Ectodermal cell (in vitro differentiated cells): ENCODE data around the gene S100A5.

ENCODE experiments used
- H3K27ac ChIP-seq: 2 replicates; pipeline ENCODE4 v1.7.0; 2013; ENCODE audit warnings: mild to moderate bottlenecking, low read depth, low read length; ENCODE audit not compliant: insufficient read depth, poor library complexity, severe bottlenecking
- H3K27me3 ChIP-seq: 2 replicates; pipeline ENCODE4 v1.7.0; 2013; ENCODE audit warnings: mild to moderate bottlenecking, low read length; ENCODE audit not compliant: insufficient read depth, control insufficient read depth, poor library complexity, severe bottlenecking
- H3K36me3 ChIP-seq: one replicate; pipeline ENCODE4 v1.7.0; 2013; ENCODE audit warnings: low read length; ENCODE audit not compliant: control insufficient read depth, insufficient read depth
- H3K4me1 ChIP-seq: one replicate; pipeline ENCODE4 v1.7.0; 2013; ENCODE audit warnings: low read length; ENCODE audit not compliant: control insufficient read depth, insufficient read depth
- H3K4me3 ChIP-seq: 2 replicates; pipeline ENCODE4 v1.7.0; 2013; ENCODE audit warnings: low read depth, low read length, control low read depth; ENCODE audit not compliant: insufficient read depth
- H3K9me3 ChIP-seq: 2 replicates; pipeline ENCODE4 v1.7.0; 2013; ENCODE audit warnings: mild to moderate bottlenecking, low read length, moderate library complexity; ENCODE audit not compliant: control insufficient read depth
- WGBS, 2 experiments: methylation state at CpG; one replicate each; pipeline ENCODE4 v1.1.7; 2013; ENCODE audit warnings: missing lambda C conversion rate in 2 of 2; 5-methylcytosine and 5-hydroxymethylcytosine counted together

S100A5 gene

DNA sequence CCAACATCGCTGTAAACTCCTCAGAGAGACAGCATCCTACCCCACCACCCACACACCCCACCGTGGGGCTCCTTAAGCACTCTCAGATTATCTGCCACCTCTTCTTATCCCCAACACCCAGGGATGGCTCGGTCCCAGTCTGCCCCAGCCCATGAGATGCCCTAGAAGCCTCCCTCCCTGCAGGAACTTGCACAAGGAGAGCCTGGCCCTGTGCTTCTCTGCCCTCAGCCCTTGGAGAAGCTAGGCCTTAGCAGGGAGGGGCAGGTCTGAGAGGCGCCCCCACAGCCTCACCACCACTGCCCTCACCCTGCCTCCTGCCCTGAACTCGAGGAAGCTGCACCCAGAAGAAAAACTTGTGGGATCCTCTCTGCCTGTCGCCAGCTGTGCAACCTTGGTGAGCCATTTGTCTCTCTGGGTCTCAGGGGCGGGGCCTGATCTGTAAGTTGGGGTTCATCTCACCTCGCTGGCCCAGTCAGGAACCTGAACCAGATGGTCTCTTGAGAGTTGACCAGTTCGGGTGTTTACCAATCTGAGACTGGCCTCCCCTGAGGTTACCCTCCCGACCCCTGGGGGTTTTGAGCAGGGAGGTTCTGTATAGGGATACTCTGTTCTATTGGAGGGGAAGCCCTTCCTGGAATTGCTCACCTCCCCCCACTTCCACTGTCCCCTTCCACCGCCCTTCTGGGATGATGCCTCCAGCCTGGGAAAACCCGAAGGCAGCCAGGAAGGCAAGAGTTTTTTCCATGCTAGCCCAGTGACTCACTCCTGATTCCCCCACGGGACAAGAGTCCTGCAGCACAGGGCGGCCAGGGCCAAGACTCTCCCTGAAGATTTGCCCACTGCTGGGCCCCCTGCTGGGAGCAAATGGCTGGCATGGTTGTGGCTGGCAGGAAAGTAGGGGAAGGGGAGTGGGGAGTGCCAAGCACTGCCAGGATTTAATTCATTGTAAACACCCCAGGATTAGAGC, 8.3 kb upstream of the S100A5 start, which contains the start of gene S100A3:
TSS of gene S100A3 (minus strand) at position 537 of the 967 bp plus-strand sequence. CDS start 773 bp downstream, outside the sequence.
- WGBS, 2 experiments: 80 to 84% methylated on average over 14 of the region's 14 CpGs
- H3K4me1 ChIP-seq: peaks cover 51% of the 10 kb centered on the region
- no peaks in the 10 kb centered on the region for H3K27me3 ChIP-seq
- H3K9me3 ChIP-seq: no peaks in the 10 kb centered on the region
- no peaks in the 10 kb centered on the region for H3K36me3 ChIP-seq
- H3K27ac ChIP-seq: no peak within 1 kb of the TSS
- no peak within 1 kb of the TSS for H3K4me3 ChIP-seq

DNA sequence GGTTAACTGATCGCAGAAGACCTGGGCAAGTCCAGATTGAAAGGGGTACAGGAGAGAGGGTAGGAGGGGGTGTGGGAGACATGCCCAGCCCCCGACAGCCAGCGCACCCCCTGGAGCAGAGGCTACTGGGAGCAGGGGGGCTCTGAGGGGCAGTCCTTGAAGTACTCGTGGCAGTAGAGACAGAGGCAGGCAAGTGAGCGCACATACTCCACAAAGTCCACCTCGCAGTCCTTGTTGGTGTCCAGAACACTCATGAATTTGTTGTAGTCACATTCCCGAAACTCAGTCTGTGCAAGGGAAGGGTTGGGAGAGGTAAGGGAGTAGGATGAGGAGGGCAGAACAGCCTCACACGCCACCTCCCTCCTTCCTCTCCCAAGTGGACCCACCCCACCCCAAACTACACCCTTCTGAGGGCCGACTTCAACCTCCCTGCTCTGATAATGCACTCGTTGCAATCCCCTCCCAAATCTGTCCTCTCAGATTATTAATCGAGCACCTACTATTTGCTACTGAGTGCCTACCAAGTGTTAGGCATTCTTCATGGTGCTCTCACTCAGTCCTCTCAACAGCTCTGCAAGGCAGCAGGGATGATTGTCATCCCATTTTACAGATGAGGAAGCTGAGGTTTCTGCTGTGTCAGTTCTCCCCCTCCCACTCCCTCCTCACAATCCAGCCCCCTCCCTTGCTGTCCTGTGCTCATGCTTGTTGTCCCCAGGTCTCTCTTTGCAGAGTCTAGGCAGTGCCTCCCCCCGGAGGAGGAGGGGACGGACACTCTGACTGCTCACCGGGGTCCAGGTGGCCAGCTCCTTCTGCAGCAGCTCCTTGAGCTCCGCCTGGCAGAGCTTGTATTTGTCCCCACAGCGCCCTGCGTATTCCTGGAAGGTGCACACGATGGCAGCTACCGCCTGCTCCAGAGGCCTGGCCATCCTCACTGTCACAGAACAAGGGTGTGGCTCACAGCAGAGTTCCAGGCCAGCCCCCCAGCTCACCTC, 7.1 kb upstream of the S100A5 start:
- H3K27ac ChIP-seq: no peak overlapping the region
- 88 to 89% methylated on average over 19 of the region's 19 CpGs for WGBS, 2 experiments
- no peaks in the 10 kb centered on the region for H3K9me3 ChIP-seq
- no peaks in the 10 kb centered on the region for H3K27me3 ChIP-seq
- H3K36me3 ChIP-seq: no peaks in the 10 kb centered on the region
- no peak overlapping the region for H3K4me3 ChIP-seq
- peaks cover 48% of the 10 kb centered on the region for H3K4me1 ChIP-seq

DNA sequence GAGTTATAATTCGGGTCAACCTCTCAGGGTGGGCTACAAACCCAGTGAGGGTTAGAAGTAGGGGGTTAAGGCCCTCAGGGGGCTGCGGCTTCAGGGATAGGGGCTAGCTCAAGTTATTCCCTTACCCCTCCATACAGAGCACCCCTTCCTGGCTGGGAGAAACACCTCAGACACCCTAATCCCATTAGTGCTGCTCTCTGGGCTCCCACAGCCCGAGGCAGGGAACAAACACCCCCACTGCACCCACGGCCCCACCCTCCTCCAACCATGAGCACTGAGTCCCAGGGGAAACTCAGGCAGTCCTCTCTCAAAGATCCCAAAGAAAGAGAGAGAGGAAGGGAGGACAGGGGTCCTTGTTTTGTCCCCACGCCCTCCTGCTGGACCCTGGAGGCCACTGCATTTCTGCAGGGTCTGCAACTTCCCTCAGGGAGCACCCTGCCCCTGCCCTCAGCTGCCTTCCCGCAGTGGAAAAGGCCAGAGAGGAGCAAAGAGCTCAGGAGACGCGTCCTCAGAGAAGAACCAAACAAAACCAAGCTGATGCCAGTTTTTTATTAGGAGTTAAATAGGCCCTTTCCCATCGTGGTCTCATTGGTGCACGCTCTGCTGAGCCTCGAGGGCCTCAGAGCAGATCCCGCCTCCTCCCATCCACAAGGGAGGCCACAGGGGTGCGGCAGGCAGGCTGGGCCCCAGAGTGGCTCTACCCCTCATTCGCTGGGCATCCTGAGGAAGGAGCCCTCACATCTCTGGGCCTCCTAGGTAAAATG, 6.2 kb upstream of the S100A5 start:
- Histone ChIP-seq H3K36me3 (no peaks in the 10 kb centered on the region), H3K9me3 (no peaks in the 10 kb centered on the region), H3K27ac (no peak overlapping the region), H3K4me1 (peaks cover 48% of the 10 kb centered on the region), H3K4me3 (no peak overlapping the region), H3K27me3 (no peaks in the 10 kb centered on the region)
- 69 to 70% methylated on average over 14 of the region's 14 CpGs for WGBS, 2 experiments

DNA sequence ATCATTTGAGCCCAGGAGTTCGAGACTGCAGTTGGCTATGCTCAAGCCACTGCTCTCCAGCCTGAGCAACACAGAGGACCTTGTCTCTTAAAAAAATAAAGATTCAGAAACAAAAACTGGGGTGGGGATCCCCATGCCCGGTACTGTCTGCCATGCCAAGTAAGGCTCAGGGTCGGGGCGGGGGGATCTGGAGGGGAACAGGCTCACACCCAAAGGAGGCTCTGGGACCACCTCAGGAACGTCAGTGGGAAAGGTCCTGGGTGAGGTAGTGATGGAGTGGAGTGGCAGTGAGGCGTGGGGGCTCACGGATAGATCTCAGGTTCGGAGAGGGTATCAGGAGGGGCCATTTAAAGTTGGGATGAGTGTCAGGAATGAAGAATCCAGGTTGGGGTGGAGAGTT, 5.6 kb upstream of the S100A5 start:
- Histone ChIP-seq H3K4me3 (no peak overlapping the region), H3K4me1 (peaks cover 48% of the 10 kb centered on the region), H3K27ac (no peak overlapping the region), H3K36me3 (no peaks in the 10 kb centered on the region), H3K27me3 (no peaks in the 10 kb centered on the region), H3K9me3 (no peaks in the 10 kb centered on the region)
- 93 to 98% methylated on average over 8 of the region's 8 CpGs for WGBS, 2 experiments

DNA sequence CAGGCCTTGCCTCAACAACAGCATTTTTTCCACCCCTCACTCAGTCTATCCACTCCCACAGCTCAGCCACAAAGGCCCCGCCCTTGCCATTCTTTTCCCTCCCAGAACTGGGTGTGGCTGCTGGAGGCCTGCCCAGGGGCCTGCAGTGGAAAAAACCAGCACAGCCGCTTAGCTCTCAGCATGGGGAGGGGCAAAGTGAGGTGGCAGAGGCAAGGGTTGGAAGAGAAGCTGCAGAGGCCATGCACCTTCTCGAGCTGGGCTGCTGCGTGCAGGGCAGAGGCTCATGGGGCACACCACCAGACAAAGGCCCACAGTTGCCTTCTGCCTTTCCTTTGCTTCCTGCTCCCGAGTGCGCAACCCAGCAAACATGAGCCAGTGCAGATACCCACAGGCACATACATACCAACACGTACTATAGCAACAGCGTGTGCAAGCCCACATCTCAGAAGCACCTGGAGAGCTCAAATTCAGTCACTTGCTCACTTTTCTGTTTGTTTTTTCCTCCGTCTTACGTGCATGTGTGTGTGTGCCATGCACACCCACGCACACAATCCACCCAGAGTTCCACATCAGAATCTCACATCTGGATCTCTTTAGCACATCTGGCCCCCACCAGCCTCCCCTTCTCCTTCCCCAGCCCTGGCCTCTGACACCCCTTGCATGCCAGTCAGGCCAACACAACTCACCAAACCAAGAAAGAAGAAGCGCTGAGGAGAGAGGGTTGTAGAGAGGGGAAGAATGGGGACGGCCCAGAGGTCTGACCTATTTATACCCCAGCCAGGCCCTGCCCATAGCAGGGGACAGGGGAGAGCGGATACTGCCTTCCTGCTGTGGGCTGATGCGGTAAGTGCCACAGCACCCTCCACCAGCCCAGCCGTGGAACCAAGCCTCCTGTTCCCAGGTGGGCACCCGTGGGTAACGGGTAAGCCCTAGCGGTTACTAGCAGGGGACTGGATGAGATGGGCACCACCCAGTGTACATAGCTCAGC, 4.6 kb upstream of the S100A5 start, which contains the start of gene S100A4:
TSS of gene S100A4 (minus strand) at position 740 of the 989 bp plus-strand sequence. CDS start 1,012 bp downstream, outside the sequence.
- WGBS, 2 experiments: 61 to 62% methylated on average over 18 to 19 of the region's 19 CpGs
- no peak within 1 kb of the TSS for H3K4me3 ChIP-seq
- peak within 1 kb of the TSS; percentile 46 for H3K27ac ChIP-seq
- H3K36me3 ChIP-seq: no peaks in the 10 kb centered on the region
- H3K27me3 ChIP-seq: no peaks in the 10 kb centered on the region
- H3K9me3 ChIP-seq: no peaks in the 10 kb centered on the region
- peaks cover 48% of the 10 kb centered on the region for H3K4me1 ChIP-seq

DNA sequence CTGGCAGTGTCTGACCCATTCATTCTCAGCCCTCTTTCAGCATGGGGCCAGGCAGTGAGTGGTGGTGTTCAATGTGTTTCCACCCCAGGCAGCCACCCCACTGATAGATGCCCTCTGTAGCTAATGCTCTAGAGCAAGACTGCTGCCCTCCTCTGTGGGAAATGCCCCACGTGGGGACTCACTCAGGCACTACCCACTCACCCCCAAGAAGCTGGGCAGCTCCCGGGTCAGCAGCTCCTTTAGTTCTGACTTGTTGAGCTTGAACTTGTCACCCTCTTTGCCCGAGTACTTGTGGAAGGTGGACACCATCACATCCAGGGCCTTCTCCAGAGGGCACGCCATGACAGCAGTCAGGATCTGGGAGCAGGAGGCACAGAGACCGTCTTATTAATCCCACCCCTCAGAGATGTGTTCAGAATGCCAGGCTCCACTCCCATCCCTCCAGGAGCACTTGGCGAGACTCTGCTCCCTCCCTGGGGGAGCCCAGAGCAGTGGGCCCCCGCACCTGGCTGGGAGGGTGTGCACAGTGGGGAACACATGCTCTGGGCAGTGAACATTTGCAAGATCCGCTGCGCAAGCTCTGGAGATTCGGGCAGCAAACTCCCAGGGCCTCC, 3.8 kb upstream of the S100A5 start:
- no peak overlapping the region for H3K27ac ChIP-seq
- WGBS, 2 experiments: 68 to 69% methylated on average over 10 of the region's 10 CpGs
- H3K27me3 ChIP-seq: no peaks in the 10 kb centered on the region
- no peaks in the 10 kb centered on the region for H3K36me3 ChIP-seq
- no peaks in the 10 kb centered on the region for H3K9me3 ChIP-seq
- peaks cover 48% of the 10 kb centered on the region for H3K4me1 ChIP-seq
- no peak overlapping the region for H3K4me3 ChIP-seq

DNA sequence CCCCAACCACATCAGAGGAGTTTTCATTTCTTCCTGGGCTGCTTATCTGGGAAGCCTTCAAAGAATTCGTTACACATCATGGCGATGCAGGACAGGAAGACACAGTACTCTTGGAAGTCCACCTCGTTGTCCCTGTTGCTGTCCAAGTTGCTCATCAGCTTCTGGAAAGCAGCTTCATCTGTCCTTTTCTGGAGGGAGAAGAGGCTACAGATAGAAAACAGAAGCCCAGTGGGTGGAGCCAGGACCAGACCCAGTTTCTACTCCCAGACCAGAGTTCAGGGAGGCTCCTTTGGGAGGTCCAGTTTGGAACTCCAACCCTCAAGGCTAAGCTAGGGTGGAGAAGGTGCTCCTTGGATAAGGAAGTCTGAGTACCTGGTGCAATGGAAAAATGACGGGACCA, 3.0 kb upstream of the S100A5 start:
- no peaks in the 10 kb centered on the region for H3K9me3 ChIP-seq
- no peaks in the 10 kb centered on the region for H3K27me3 ChIP-seq
- H3K36me3 ChIP-seq: no peaks in the 10 kb centered on the region
- no peak overlapping the region for H3K4me3 ChIP-seq
- WGBS, 2 experiments: 94 to 95% methylated on average over 3 to 4 of the region's 4 CpGs
- peaks cover 46% of the 10 kb centered on the region for H3K4me1 ChIP-seq
- H3K27ac ChIP-seq: no peak overlapping the region

DNA sequence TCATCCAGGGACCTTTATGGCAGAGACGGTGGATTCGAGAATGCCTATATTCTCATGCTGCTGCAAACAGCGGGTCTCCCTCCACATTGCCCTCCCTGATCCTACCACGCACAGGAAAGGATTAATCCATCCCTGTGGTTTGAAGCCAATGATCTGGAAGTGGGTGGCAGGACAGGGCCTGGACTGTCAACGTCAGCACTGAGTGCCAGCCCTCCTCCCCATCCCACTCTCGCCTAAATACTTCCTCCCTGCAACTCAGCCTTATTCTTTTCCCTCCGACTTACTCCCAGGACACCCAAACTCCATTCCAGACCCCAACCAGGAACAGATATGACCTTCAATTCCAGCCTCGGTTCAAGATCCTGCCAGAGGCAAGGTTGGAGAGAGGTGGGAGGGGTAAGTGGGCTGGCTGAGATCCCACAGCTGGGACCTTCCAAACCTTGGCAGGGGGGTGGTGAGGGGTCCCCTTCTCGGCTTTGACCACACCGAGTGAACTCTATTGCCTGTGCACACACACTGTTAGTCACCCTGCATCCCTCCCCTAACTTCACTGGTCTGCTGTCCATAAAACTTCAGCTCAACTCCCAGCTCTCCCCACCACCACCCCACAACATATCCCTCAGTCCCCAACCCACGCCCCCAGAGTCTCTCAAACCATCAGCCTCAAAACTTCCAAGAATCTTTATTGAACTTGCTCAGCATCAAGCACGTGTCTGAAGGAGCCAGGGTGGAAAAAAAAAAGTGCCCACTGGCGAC, 2.4 kb upstream of the S100A5 start:
- H3K9me3 ChIP-seq: no peaks in the 10 kb centered on the region
- WGBS, 2 experiments: 92 to 93% methylated on average over 13 of the region's 13 CpGs
- H3K27ac ChIP-seq: no peak overlapping the region
- no peaks in the 10 kb centered on the region for H3K36me3 ChIP-seq
- peaks cover 40% of the 10 kb centered on the region for H3K4me1 ChIP-seq
- H3K4me3 ChIP-seq: no peak overlapping the region
- H3K27me3 ChIP-seq: no peaks in the 10 kb centered on the region
